BJ (cell line): ENCODE results near the gene LDLRAD3. TPM values are rescaled to one million over a fixed set of nuclear protein-coding genes. Genes with fewer than 3 reads are reported as not detected.

ENCODE experiments used
- CTCF ChIA-PET: fragments of 350-600 bp; formaldehyde crosslinking; extraction: SDS; loops from one replicate; lab custom pipeline; 2021; ENCODE audit warnings: antibody characterized with exemption, inconsistent platforms; lab: Yijun Ruan, JAX
- POLR2A ChIA-PET: fragments of 300-600 bp; sonication (Branson Sonifier 250); formaldehyde crosslinking; extraction: SDS; loops from one replicate; lab custom pipeline; 2021; ENCODE audit warnings: antibody characterized with exemption; lab: Charles Lee
- DNase-seq: peaks from one replicate; pipeline ENCODE4 v3.0.0-alpha.2; 2011; ENCODE audit warnings: low read depth
- H3K27me3 ChIP-seq: 2 replicates; pipeline ENCODE4 v1.6.0; 2011; ENCODE audit warnings: low read length; ENCODE audit not compliant: control insufficient read depth, insufficient read depth
- H3K36me3 ChIP-seq: 2 replicates; pipeline ENCODE4 v1.5.1; 2011; ENCODE audit warnings: low read length; ENCODE audit not compliant: control insufficient read depth, insufficient read depth
- H3K4me3 ChIP-seq: 2 replicates; pipeline ENCODE4 v1.5.1; 2011; ENCODE audit warnings: low read depth, mild to moderate bottlenecking, control low read depth, low read length
- CTCF ChIP-seq: IDR thresholded peaks from 2 replicates; pipeline ENCODE4 v1.5.1; 2011; ENCODE audit warnings: low read depth, mild to moderate bottlenecking, control low read depth, inconsistent platforms, low read length, moderate library complexity; ENCODE audit not compliant: insufficient read depth
- polyA plus RNA-seq: library from polyadenylated mRNA; depleted of rRNA; stranded (reverse); fragments of >200 nt; gene quantifications from 2 replicates; pipeline ENCODE4 v1.2.3, GENCODE V29; 2011

LDLRAD3 gene
- polyA plus RNA-seq, 1 experiment, result 3.5 TPM

DNA sequence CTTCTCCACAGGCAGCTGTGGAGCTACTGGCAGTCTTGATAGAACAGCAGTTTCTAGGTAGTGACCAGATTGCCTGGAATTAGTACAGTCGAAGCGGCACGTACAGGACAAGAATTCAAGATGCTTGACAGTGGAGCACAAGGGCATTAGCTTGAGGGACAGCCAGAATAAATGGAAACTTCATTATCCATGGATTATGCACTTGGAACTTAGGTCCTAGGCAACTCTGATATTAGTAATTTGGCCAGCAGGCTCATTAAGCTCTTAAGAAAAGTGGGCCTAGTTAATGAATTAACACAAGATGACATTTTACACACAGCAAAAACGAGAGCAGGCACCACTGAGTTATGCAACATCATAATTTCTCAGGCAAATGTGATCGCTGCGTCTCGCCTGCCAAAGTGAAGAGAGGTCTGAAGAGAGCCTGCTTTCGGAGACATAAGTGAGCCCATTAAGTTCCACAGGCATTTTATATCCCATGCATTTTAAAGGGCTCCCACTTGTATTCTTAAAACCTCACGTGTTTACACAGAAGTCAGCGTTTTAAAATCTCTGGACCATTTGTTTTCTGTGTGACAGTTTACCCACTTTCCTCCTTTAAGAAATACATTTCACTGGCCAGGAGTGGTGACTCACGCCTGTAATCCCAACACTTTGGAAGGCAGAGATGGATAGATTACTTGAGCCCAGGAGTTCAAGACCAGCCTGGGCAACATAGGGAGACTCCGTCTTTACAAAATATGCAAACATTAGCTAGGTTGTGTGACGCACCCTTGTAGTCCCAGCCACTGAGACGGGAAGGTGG lies 279.2 kb downstream of the LDLRAD3 start:
- no peak for TF ChIP-seq CTCF
- ChIA-PET CTCF (interaction anchor here (0.8 kb wide), 1 partner anchor 12 kb away, joined by 3 read pairs; no protein-coding TSS in a partner anchor), POLR2A (no interaction called here)
- Histone ChIP-seq H3K4me3 (no peak overlapping the region), H3K27me3 (no peaks in the 10 kb centered on the region), H3K36me3 (no peaks in the 10 kb centered on the region)
- DNase-seq, result no peak

DNA sequence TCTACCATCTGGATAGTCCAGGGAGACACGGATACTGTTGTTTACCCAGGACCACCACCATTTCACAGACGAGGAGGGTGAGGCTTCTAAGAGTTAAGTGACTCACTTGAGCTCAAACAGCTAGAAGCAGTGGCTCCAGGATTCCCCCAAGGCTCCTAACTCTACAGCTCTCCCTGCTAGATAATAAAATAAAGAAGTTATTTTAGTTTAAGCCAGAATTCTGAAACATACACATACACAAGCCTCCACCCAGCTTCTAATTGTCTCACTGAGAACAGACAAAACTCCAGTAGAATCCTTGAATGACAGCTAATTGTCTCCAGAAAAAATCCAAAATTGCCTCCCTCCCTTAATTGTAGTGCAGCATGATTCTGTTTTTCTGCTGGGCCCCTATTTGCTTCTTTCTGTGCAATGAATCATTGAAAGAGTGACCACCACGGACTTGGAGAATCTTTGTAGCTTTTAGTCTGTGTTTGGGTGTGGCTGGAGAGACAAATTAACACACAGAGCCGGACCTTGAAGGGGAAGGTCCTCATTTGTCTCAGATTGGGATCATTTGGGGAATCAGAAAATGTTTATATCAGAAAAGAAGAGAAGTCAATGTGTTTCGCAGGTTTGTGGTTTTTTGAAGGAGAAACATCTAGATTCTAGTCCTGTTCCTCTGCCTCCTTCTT lies 280.5 kb downstream of the LDLRAD3 start:
- no peak overlapping the region for H3K4me3 ChIP-seq
- POLR2A ChIA-PET, result no interaction called here
- DNase-seq, result no peak
- TF ChIP-seq CTCF, result no peak
- H3K36me3 ChIP-seq, result no peaks in the 10 kb centered on the region
- CTCF ChIA-PET, result interaction anchor here (1.0 kb wide), 1 partner anchor 33 kb away, joined by 3 read pairs; no protein-coding TSS in a partner anchor
- no peaks in the 10 kb centered on the region for H3K27me3 ChIP-seq

DNA sequence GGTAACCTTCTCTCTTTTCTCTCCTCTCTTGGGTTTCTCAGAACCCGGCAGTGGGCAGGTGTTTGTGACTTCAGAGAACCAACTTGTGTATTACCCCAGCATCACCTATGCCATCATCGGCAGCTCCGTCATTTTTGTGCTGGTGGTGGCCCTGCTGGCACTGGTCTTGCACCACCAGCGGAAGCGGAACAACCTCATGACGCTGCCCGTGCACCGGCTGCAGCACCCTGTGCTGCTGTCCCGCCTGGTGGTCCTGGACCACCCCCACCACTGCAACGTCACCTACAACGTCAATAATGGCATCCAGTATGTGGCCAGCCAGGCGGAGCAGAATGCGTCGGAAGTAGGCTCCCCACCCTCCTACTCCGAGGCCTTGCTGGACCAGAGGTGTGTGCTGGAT lies 283.2 kb downstream of the LDLRAD3 start:
- CTCF ChIA-PET, result no interaction called here
- no peak for TF ChIP-seq CTCF
- H3K4me3 ChIP-seq, result no peak overlapping the region

GRCh38 chr11:36228689-36229088 lies 284.8 kb downstream of the LDLRAD3 start:
- TF ChIP-seq CTCF, result no peak
- no peak for DNase-seq
- CTCF ChIA-PET, result no interaction called here
- POLR2A ChIA-PET, result no interaction called here
- Histone ChIP-seq H3K4me3 (no peak overlapping the region), H3K27me3 (no peaks in the 10 kb centered on the region), H3K36me3 (no peaks in the 10 kb centered on the region)

More for the DNA sequence above, 283.2 kb downstream of the LDLRAD3 start:
- DNase-seq, result no peak
- H3K27me3 ChIP-seq, result no peaks in the 10 kb centered on the region
- H3K36me3 ChIP-seq, result no peaks in the 10 kb centered on the region
- POLR2A ChIA-PET, result no interaction called here

DNA sequence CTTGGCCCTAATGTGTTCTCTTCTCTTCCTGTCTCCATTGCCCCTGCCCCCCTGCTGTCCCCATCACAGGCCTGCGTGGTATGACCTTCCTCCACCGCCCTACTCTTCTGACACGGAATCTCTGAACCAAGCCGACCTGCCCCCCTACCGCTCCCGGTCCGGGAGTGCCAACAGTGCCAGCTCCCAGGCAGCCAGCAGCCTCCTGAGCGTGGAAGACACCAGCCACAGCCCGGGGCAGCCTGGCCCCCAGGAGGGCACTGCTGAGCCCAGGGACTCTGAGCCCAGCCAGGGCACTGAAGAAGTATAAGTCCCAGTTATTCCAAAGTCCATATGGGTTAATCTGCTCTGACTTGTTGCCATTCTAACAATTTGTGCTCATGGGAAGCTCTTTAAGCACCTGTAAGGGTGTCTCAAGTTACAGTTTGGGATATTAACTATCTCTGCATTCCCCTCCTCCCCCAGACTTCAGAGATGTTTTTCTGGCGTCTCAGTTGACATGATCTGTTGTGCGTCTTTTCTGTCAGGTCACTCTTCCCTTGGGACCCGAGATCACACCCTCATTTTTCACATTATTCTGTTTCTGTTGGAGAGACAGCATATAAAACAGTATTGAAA lies 285.3 kb downstream of the LDLRAD3 start:
- H3K4me3 ChIP-seq, result no peak overlapping the region
- DNase-seq, result no peak
- ChIA-PET POLR2A (no interaction called here), CTCF (no interaction called here)
- H3K27me3 ChIP-seq, result no peaks in the 10 kb centered on the region
- no peaks in the 10 kb centered on the region for H3K36me3 ChIP-seq
- no peak for TF ChIP-seq CTCF
